ENCODE measurements around the gene TRERF1.

DNA sequence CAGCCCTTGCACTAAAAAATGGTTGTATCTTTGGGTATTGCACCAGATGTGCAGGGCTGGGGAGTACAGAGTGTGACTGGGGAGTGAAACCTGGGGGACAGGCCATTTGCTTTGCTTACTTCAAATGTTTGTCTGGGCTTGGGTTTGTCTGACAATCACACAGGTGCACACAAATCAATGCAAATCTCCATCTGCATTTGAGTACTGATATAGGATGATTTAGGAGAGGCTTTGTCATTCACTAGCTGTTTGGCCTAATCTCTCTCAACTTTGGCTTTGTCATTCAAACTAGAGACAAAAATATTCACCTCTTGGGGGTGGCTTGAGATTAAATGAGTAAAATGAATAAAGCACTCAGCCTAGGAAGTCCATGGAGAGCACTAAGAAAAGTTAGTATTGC, 274.7 kb downstream of the TRERF1 start:
- TF ChIP-seq ZFP3 (CRISPR knock-in tag; IDR thresholded peaks at IDR 0.05) (no peak), POU6F1 (CRISPR knock-in tag; IDR thresholded peaks at IDR 0.05; ENCODE audit: borderline replicate concordance, low read depth) (no peak), CSDC2 (CRISPR knock-in tag; IDR thresholded peaks at IDR 0.05) (no peak), BACH2 (CRISPR knock-in tag; IDR thresholded peaks at IDR 0.05; ENCODE audit: borderline replicate concordance) (no peak), ZFP30 (CRISPR knock-in tag; IDR thresholded peaks at IDR 0.05) (no peak), PATZ1 (CRISPR knock-in tag; IDR thresholded peaks at IDR 0.05; ENCODE audit: borderline replicate concordance) (no peak)
